ENCODE data around the gene PSMG2.

PSMG2 gene

GRCh38 chr18:12702221-12703095 lies at the start of gene PSMG2, which contains the start of gene CEP76:
PSMG2 (plus strand) TSS chr18:12703042; CDS start chr18:12703108, 66 bp downstream.
CEP76 (minus strand) TSS chr18:12702723; CDS start chr18:12702548, 175 bp downstream.
- DNase-seq, result peak; percentile 94

DNA sequence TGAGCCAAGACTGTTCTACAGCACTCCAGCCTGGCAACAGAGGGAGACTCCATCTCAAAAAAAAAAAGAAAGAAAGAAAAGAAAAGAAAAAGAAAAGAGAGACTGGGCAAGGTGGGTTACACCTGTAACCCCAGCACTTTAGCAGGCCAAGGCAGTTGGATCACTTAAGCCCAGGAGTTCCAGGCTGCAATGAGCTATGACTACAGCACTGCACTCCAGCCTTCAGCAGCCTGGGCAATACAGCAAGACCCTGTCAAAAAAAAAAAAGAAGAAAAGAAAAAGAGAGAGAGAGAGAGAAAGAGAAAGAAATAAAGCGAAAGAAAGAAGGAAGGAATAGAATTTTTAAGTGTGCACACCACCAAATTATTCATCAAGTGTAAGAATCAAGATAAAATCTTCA lies 47.9 kb upstream of the PSMG2 start:
- no peak for DNase-seq

DNA sequence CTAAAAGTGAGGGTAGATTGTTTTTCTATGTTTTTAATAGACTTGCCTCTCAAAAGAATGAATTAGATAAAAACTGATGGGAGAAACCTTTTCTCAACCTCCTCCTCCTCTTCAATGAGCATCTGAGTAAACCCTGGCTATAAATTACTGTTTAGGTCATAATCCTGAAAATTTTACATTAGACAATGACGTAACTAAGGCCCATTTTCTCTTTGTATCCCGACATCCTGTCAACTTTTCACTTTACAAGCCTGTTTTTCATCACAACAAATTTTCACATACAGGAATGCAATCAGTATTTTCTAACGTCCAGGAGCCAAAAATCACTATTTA lies 46.3 kb upstream of the PSMG2 start:
- DNase-seq, result no peak

- peak; percentile 52 for DNase-seq
Measured at GRCh38 chr18:12656938-12657683, 45.7 kb upstream of the PSMG2 start.

DNA sequence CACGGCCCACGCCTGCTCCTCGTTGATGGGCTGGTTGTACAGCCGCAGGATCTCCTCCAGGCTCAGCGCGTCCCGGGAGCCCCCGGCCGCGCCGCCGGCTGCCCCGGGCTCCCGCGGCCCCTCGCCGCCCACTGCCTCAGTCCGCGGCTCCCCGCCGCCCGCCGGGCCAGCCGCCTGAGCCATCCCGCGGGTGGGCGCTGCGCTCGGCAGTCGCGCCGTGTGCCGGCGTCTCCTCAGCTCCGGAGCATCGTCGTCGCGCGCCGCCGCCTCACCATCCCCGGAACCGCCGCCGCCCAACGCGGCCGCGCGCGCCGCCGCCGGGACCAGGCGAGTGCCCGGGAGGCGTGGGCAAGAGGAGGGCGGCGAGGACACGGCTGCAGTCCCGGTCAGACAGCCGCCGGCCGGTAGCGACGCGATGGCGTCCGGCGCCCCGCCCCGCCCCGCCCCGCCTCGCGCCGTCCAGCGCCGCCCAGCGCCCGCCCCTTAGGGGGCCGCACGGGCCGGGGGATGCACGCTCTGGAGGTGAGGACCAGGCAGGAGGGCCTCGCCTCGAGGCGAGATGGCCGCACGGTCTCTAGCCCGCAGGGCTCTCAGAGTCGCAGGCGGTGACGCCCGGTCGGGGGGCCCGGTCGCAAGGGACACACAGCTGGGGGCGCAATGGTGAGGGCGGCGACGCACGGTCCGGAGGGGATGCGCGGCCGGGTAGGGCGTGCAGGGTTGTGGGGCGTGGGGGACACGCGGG lies 45.0 kb upstream of the PSMG2 start, which contains the start of gene SPIRE1:
SPIRE1 (minus strand) TSS at position 424 of the 742 bp plus-strand sequence; CDS start at position 183, 241 bp downstream.
- DNase-seq, result peak; percentile 77

GRCh38 chr18:12658426-12659138 lies 44.3 kb upstream of the PSMG2 start:
- peak; percentile 50 for DNase-seq

DNA sequence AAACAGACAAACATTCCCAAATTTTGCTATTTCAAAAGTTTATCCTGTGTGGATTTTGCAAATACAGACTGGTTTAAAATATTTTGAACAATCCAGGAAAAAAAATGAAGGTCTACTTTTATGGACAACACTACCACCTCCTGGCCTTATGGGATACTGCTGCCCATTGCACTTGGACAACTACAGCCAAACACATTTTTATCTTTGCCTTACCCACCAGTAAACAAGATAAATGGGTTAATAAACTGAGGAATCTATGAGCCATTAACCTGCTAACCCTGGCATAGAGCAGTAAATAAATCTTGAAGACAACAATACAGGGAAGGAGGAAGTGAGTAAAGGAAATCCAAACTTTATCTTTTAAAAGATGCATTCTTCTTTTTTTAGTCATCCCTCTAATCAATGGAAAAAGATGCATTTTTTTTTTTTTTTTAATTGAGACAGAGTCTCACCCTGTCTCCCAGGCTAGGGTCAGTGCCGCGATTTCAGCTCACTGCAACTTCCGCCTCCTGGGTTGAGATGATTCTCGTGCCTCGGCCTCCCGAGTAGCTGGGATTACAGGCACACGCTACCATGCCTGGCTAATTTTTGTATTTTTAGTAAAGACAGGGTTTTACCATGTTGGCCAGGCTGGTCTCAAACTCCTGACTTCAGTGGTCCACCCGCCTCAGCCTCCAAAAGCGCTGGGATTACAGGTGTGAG lies 42.8 kb upstream of the PSMG2 start:
- peak; percentile 68 for DNase-seq

DNA sequence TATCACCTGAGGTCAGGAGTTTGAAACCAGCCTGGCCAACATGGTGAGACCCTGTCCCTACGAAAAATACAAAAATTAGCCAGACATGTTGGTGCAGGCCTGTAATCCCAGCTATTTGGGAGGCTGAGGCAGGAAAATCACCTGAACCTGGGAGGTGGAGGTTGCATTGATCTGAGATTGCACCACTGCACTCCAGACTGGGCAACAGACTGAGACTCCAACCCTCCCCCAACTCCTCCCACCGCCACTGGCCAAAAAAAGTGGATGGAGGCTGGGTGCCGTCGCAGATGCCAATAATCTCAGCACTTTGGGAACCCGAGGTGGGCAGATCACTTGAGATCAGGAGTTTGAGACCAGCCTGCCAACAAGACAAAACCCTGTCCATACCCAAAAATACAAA lies 34.8 kb upstream of the PSMG2 start:
- no peak for DNase-seq

DNA sequence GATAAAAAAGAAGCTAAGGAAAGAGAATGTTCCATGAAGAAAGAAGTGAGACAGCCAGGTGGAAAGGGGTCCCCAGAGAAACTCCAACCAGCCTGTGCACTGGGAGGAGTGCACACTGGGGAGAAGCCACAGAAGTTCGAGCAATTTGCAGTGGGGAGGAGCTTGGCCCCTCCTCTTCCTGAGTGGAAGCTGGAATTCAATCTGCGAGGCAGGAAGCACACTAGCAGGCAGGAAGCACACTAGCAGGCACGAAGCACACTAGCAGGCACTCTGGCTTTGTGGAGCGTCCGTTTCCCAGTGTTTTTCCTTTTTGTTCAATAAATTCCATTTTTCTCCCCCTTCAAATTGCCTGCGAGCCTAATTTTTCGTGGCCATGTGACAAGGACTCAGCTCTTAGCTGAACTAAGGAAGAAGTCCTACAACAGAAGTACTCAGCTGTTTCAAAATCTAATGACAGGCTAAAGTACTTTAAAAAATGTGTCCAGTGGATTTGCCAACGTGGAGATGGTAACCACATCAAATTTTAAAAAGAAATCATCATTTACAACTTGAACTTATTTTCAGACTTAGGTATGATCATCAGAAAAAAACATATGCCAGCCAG lies 23.6 kb upstream of the PSMG2 start:
- peak; percentile 52 for DNase-seq

GRCh38 chr18:12686100-12686499 lies 16.7 kb upstream of the PSMG2 start:
- DNase-seq, result no peak

DNA sequence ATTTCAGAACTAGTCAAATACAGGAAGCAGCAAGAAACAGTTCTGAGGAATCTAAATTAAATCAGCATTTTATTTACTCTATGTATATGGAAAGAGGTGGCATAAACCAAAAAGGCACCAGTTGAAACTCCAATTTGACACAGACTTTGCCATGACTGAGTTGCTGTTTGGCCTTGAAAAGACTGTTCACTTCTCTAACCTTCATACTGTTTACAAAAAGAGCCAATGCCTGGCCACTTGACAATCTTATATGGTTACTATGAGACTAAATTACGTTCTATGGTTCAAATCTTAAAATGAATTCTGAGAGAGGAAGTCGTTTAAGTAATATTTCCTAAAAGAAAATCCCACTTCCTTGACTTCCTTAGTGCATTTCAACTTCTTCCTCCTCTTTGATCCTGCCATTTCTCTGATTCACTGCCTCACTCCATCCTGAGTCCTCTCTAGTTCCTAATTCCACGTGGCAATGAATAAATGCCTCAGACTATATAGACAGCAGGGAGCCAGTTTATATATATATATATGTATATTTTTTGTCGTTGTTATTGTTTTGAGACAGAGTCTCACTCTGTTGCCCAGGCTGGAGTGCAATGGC lies 13.5 kb upstream of the PSMG2 start:
- no peak for DNase-seq

DNA sequence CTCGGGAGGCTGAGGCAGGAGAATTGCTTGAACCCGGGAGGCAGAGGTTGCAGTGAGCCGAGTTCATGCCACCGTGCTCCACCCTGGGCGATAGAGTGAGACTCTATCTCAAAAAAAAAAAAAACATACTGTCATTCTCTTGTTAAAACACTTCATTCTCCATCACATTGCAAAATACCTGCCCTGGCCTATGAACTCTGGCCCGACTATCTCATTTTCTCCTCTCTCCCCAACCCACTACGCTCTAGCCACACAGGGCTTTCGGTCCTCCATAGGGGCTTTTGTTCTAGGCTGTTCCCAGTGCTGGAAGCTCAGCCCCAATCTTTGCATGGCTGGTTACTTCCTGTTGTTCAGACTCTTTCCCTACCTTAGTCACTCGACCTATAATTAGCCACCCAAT lies 10.6 kb upstream of the PSMG2 start:
- DNase-seq, result no peak

GRCh38 chr18:12694032-12694431 lies 8.8 kb upstream of the PSMG2 start:
- DNase-seq, result no peak

DNA sequence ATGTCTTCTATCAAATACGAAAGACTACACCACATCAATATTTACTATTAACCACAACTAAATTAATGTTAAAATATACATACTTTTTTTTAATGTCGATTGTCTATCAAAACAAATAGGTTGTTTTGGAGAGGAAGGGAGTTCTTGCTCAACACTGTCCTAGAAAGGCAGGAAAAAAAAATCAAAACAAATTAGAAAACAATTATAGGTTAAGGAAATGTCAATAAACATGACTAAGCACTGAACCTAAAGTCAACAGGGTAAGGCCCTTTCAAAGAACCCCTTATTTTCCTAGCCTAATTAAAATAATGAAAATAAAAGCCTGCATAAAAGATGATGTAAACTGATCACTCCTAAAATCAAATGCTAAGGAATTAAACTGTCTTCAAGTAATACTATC lies 3.1 kb upstream of the PSMG2 start:
- no peak for DNase-seq

- DNase-seq, result no peak
Measured at GRCh38 chr18:12701161-12701560, 1.7 kb upstream of the PSMG2 start.

DNA sequence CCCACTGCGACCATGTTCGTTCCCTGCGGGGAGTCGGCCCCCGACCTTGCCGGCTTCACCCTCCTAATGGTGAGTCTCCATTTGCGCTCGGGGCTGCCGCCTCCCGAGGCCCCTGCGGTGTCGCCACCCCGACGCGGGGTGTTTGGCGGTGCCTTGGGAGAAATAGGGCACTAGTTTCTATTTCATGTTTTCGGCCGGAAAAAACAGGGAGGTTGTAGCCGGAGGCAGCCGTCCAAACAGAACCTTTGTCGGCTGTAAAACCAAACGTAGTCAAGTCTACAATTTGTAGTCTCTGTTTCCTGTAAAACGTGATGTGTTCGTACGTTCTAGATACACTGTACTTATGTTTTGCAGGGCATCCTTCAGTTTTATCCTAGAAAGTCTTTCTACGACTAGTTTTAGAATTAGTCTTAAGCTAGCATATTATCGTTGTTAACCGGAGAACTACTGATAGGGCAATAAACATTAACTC lies 290 bp downstream of the PSMG2 start:
- DNase-seq, result no peak

DNA sequence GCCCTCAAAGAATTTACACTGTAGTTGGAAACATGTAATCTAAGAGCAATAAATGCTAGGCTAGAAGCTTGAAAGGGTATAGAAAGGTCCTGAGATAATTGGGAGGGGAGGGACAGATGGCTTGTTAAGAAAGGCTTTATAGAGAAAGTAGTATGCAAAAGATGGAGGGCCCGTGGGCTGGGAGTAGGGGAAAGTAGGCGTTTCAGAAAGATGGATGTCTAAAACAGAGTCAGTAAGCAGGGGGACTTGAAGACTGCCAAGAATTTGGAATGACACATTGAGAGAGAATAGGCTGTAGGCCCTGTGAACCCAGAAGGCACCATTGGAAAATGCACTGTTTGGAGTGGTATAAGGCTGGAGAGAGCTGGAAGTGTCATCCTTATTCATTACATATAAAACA lies 822 bp downstream of the PSMG2 start:
- DNase-seq, result peak; percentile 37

- DNase-seq, result no peak
Measured at GRCh38 chr18:12711446-12711845, 8.6 kb downstream of the PSMG2 start.

GRCh38 chr18:12721495-12722275 lies 18.8 kb downstream of the PSMG2 start:
- DNase-seq, result no peak

DNA sequence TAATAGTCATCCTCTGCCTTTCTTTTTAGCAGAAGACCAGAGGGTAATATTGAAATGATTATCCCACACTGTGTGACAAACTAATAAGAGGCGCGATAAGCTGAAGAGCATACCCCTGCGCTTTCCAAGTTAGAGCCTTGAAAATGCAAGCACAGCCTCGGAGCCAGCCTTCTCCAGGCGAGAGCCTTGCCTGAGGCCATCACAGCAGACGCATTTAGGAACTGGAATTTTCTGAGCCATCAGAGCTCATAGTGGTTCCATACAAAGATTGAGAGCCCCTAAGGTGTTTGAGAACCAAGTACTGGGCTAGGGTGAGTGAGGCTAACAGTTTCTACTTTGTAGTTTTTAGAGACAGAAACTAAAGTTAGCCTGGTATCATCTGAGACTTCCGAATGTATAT lies 19.9 kb downstream of the PSMG2 start:
- DNase-seq, result no peak

Data from suppressor macrophage treated with lipopolysaccharide for 4 hours (primary cell).